ENCODE measurements around the gene IRF3. TPM values are rescaled to one million over a fixed set of nuclear protein-coding genes. Genes with fewer than 3 reads are reported as not detected.
"Not testable (repeated sequence)": the region's sequence is repeated elsewhere in the genome, so short reads cannot be mapped to it uniquely, and the experiment has no call there.

IRF3 gene
- total RNA-seq, 1 donor from 2014 or later: 110 TPM

- TF ChIP-seq CTCF (IDR thresholded peaks at IDR 0.05; ENCODE audit: unreplicated experiment): no peak
- Mint-ChIP-seq H3K4me1 (ENCODE audit: low read depth) (peaks cover 3% of the 10 kb centered on the region), H3K27ac (peak overlapping the region; percentile 73), H3K9me3 (ENCODE audit: low read depth) (no peaks in the 10 kb centered on the region), H3K27me3 (peaks cover 12% of the 10 kb centered on the region), H3K4me3 (ENCODE audit: low read depth) (no peak overlapping the region), H3K36me3 (ENCODE audit: insufficient read depth) (peaks cover 7% of the 10 kb centered on the region)
- no peak for DNase-seq (ENCODE audit: low spot score, unreplicated experiment)
These were observed 34.0 kb downstream of the IRF3 start for GRCh38 chr19:49631610-49632192.

GRCh38 chr19:49631014-49631588 lies 34.6 kb downstream of the IRF3 start:
- TF ChIP-seq CTCF (IDR thresholded peaks at IDR 0.05; ENCODE audit: unreplicated experiment): no peak
- Mint-ChIP-seq H3K4me3 (ENCODE audit: low read depth) (no peak overlapping the region), H3K4me1 (ENCODE audit: low read depth) (peaks cover 5% of the 10 kb centered on the region), H3K9me3 (ENCODE audit: low read depth) (no peaks in the 10 kb centered on the region), H3K27me3 (peaks cover 8% of the 10 kb centered on the region), H3K27ac (peak overlapping the region; percentile 25), H3K36me3 (ENCODE audit: insufficient read depth) (peaks cover 9% of the 10 kb centered on the region)
- DNase-seq (ENCODE audit: low spot score, unreplicated experiment): no peak

- Mint-ChIP-seq H3K9me3 (ENCODE audit: low read depth) (no peaks in the 10 kb centered on the region), H3K27ac (no peak overlapping the region), H3K36me3 (ENCODE audit: insufficient read depth) (peaks cover 11% of the 10 kb centered on the region), H3K4me3 (ENCODE audit: low read depth) (no peak overlapping the region), H3K27me3 (no peaks in the 10 kb centered on the region), H3K4me1 (ENCODE audit: low read depth) (peaks cover 6% of the 10 kb centered on the region)
- no peak for TF ChIP-seq CTCF (IDR thresholded peaks at IDR 0.05; ENCODE audit: unreplicated experiment)
- DNase-seq (ENCODE audit: low spot score, unreplicated experiment): no peak
These were observed 36.0 kb downstream of the IRF3 start for GRCh38 chr19:49629659-49630058.

GRCh38 chr19:49626226-49626625 lies 39.4 kb downstream of the IRF3 start:
- Mint-ChIP-seq H3K27me3 (no peaks in the 10 kb centered on the region), H3K4me3 (ENCODE audit: low read depth) (no peak overlapping the region), H3K9me3 (ENCODE audit: low read depth) (no peaks in the 10 kb centered on the region), H3K36me3 (ENCODE audit: insufficient read depth) (peaks cover 17% of the 10 kb centered on the region), H3K27ac (peak overlapping the region; percentile 95), H3K4me1 (ENCODE audit: low read depth) (peaks cover 6% of the 10 kb centered on the region)
- DNase-seq (ENCODE audit: low spot score, unreplicated experiment): no peak
- TF ChIP-seq CTCF (IDR thresholded peaks at IDR 0.05; ENCODE audit: unreplicated experiment): no peak

- peak overlapping the region; percentile 86 for H3K27ac Mint-ChIP-seq
- H3K9me3 Mint-ChIP-seq (ENCODE audit: low read depth): no peaks in the 10 kb centered on the region
- H3K4me3 Mint-ChIP-seq (ENCODE audit: low read depth): no peak overlapping the region
- no peak for DNase-seq (ENCODE audit: low spot score, unreplicated experiment)
- H3K36me3 Mint-ChIP-seq (ENCODE audit: insufficient read depth): peaks cover 17% of the 10 kb centered on the region
- H3K4me1 Mint-ChIP-seq (ENCODE audit: low read depth): peaks cover 6% of the 10 kb centered on the region
- no peak for TF ChIP-seq CTCF (IDR thresholded peaks at IDR 0.05; ENCODE audit: unreplicated experiment)
- H3K27me3 Mint-ChIP-seq: no peaks in the 10 kb centered on the region
These were observed 40.4 kb downstream of the IRF3 start for GRCh38 chr19:49624967-49625910.

- H3K27me3 Mint-ChIP-seq; H3K27ac Mint-ChIP-seq; H3K9me3 Mint-ChIP-seq (ENCODE audit: low read depth); H3K4me3 Mint-ChIP-seq (ENCODE audit: low read depth); DNase-seq (ENCODE audit: low spot score, unreplicated experiment); H3K4me1 Mint-ChIP-seq (ENCODE audit: low read depth): not testable (repeated sequence)
- peaks cover 14% of the 10 kb centered on the region for H3K36me3 Mint-ChIP-seq (ENCODE audit: insufficient read depth)
These were observed 47.8 kb downstream of the IRF3 start for GRCh38 chr19:49617860-49618259.
